BE2C (cell line): ENCODE results near the gene ITCH. TPM values are rescaled to one million over a fixed set of nuclear protein-coding genes. Genes with fewer than 3 reads are reported as not detected.
A peak's percentile ranks its signal among the peaks of the same experiment; 100 is the strongest.

Source experiments
- DNase-seq: peaks from one replicate; pipeline ENCODE4 v3.0.0-alpha.2; 2020
- H3K27me3 ChIP-seq: fragments of 250-450 bp; sonication (Bioruptor Pico); 2 replicates; pipeline ENCODE4 v1.5.1; 2020; ENCODE audit warnings: mild to moderate bottlenecking
- H3K36me3 ChIP-seq: fragments of 250-450 bp; sonication (Bioruptor Pico); 2 replicates; pipeline ENCODE4 v1.5.1; 2020; ENCODE audit warnings: mild to moderate bottlenecking
- H3K4me1 ChIP-seq: fragments of 250-450 bp; sonication (Bioruptor Pico); 2 replicates; pipeline ENCODE4 v1.5.1; 2020
- H3K4me3 ChIP-seq: 2 replicates; pipeline ENCODE4 v1.5.1; 2011; ENCODE audit warnings: low read depth, low read length
- H3K9me3 ChIP-seq: fragments of 250-450 bp; sonication (Bioruptor Pico); 2 replicates; pipeline ENCODE4 v1.5.1; 2020
- polyA plus RNA-seq: library from polyadenylated mRNA; unstranded; fragments of >200 nt; gene quantifications from one replicate; pipeline ENCODE4 v1.2.1, GENCODE V29; 2012; ENCODE audit warnings: low read depth, missing spikeins; ENCODE audit not compliant: insufficient read length, insufficient read depth
- TF ChIP-seq, protein P1 (sequence below): IDR thresholded peaks from 2 replicates; pipeline ENCODE4 v1.5.1; 2012; ENCODE audit warnings: mild to moderate bottlenecking, low read depth, low read length

The ITCH gene
- 17.6 TPM for polyA plus RNA-seq

DNA sequence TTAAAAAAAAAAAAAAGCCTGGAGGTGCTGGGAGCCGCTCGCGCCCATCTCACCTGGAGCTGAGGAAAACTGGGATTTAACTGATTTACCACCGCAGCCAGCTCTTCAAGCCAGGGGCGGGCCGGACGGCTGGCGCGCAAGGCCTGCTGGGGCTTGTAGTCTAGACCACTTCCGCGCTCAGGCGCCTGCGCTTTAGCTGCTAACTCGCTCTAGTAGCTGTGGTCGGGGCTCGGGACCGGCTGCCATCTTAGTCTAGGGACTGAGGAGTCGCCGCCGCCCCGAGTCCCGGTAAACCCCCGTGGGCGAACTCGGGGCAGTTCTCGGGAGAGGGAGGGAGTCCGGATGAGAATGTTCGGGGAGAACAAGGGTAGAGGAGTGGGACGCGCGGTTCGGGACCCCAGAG, at the start of gene ITCH:
Gene ITCH, plus strand, starts transcription at position 212 of the 403 bp plus-strand sequence. CDS start 30,539 bp downstream, outside the sequence.
- no peaks in the 10 kb centered on the region for H3K9me3 ChIP-seq
- H3K36me3 ChIP-seq: peaks cover 16% of the 10 kb centered on the region
- peak within 1 kb of the TSS; percentile 98 for H3K4me3 ChIP-seq
- peaks cover 5% of the 10 kb centered on the region for H3K4me1 ChIP-seq
- TF ChIP-seq, protein P1, sequence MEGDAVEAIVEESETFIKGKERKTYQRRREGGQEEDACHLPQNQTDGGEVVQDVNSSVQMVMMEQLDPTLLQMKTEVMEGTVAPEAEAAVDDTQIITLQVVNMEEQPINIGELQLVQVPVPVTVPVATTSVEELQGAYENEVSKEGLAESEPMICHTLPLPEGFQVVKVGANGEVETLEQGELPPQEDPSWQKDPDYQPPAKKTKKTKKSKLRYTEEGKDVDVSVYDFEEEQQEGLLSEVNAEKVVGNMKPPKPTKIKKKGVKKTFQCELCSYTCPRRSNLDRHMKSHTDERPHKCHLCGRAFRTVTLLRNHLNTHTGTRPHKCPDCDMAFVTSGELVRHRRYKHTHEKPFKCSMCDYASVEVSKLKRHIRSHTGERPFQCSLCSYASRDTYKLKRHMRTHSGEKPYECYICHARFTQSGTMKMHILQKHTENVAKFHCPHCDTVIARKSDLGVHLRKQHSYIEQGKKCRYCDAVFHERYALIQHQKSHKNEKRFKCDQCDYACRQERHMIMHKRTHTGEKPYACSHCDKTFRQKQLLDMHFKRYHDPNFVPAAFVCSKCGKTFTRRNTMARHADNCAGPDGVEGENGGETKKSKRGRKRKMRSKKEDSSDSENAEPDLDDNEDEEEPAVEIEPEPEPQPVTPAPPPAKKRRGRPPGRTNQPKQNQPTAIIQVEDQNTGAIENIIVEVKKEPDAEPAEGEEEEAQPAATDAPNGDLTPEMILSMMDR: no peak
- H3K27me3 ChIP-seq: no peaks in the 10 kb centered on the region
- DNase-seq: peak; percentile 97

DNA sequence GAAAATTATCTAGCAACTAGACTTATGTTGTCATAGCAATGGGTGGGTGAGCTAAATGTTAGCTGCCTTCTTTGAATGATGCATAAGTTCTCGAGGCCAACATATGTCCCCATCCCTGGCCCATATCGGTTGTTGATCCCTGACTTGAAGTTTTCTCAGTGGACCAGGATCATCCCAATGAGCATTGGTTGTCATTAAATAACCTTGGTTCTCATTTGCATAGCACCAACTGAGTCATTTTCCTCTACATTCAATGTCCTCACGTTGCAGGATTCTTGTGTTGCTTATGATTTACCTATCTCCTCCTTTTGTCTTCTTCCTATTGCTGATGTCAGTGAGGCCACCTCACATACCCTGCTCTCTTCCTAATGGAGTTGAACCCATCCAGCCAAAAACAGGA, 47.8 kb upstream of the ITCH start:
- Histone ChIP-seq H3K36me3 (no peaks in the 10 kb centered on the region), H3K4me3 (no peak overlapping the region), H3K4me1 (no peaks in the 10 kb centered on the region), H3K9me3 (no peaks in the 10 kb centered on the region), H3K27me3 (no peaks in the 10 kb centered on the region)
- TF ChIP-seq, protein P1: no peak
- DNase-seq: no peak

DNA sequence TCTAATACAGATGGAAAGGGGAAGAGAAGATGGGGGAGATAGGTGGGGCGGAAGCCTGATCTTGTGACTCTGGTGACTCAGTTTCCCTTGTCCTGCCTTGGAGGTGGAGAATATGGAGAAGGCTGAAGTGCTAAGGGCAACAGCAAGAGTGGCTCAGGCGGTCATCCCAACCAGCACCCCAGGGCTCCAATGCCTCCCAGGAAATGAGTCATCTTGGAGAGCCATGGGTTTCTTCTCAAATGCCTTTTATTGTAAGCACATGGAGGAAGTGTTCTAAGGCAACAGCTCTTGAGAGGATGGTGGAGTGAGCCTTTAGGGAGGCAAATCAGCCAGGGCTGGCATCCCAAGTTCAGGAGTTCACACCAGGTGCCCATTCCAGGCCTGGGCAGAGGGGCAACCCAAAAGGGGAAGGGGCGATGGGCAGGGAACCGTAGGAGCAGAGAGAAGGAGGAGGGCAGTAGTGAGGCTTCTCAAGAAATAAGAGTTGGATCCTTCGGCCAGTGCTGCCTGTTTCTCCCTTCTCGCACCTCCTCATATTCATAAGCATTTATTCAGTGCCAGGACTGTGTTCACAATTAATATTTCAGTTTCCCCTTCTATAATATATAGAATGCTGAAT, 46.8 kb upstream of the ITCH start:
- DNase-seq: no peak
- H3K36me3 ChIP-seq: no peaks in the 10 kb centered on the region
- TF ChIP-seq, protein P1: no peak
- no peaks in the 10 kb centered on the region for H3K9me3 ChIP-seq
- H3K4me1 ChIP-seq: no peaks in the 10 kb centered on the region
- H3K4me3 ChIP-seq: no peak overlapping the region
- no peaks in the 10 kb centered on the region for H3K27me3 ChIP-seq

DNA sequence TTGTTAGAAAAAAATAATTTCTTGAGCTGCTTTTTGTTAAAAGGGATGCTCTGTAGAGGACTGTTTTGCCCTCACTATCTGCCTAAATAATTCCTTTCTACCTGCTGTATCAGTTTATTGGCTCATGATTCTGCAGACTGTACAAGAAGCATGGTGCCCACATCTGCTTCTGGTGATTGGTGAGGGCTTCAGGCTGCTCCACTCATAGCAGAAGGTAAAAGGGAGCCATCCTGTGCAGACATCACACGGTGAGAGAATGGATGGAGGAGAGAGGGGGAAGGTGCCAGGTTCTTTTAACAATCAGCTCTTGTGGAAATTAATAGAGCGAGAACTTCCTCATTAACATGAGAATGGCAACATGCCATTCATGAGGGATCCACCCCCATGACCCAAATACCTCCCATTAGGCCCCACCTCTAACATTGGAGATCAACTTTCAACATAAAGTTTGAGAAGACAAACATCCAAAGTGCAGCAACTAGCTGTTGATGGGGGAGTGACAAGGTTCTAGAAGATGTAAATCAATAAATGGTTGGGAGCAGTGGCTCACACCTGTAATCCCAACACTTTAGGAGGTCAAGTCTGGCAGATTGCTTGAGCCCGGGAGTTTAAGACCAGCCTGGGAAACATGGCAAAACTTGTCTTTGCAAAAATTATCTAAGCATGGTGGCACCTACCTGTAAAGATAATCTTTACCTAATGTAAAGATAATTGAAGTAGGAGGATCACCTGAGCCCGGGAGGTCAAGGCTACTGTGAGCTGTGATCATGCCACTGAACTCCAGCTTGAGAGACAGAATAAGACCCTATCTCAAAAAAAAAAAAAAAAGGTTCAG, 44.2 kb upstream of the ITCH start:
- no peak overlapping the region for H3K4me3 ChIP-seq

DNA sequence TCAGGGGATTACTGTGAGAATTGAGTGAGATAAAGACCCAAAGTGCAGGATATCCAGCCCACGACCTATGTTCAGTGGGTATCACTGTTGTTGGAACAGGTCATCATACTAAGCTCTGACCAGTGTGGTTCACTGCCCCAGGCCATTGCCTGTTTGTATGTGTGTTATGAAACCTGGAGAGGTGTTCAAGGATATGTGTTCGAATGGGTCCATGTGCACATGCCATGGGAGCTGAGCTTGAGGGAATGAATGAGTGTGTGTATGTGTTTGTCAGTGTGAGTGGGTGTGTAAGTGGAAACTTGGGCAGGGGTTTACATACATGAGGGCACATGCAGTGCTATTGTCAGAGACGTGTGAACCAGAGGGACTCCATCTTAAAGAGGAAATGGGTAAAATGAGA, 42.2 kb upstream of the ITCH start:
- Histone ChIP-seq H3K27me3 (no peaks in the 10 kb centered on the region), H3K36me3 (no peaks in the 10 kb centered on the region), H3K4me1 (no peaks in the 10 kb centered on the region), H3K9me3 (no peaks in the 10 kb centered on the region), H3K4me3 (no peak overlapping the region)
- TF ChIP-seq, protein P1: no peak
- DNase-seq: no peak

More for the DNA sequence above, 44.2 kb upstream of the ITCH start:
- H3K36me3 ChIP-seq: no peaks in the 10 kb centered on the region
- no peaks in the 10 kb centered on the region for H3K27me3 ChIP-seq
- TF ChIP-seq, protein P1: no peak
- H3K4me1 ChIP-seq: no peaks in the 10 kb centered on the region
- no peak for DNase-seq
- no peaks in the 10 kb centered on the region for H3K9me3 ChIP-seq
